Epithelial cell of proximal tubule (primary cell): ENCODE measurements around the gene SMAP2. TPM values are rescaled to one million over a fixed set of nuclear protein-coding genes. Genes with fewer than 3 reads are reported as not detected.

ENCODE experiments used
- DNase-seq: peaks from one replicate; pipeline ENCODE4 v3.0.0-alpha.2; 2011; ENCODE audit warnings: low read depth
- H3K4me3 ChIP-seq: 2 replicates; pipeline ENCODE4 v1.5.1; 2011; ENCODE audit warnings: low read depth, mild to moderate bottlenecking, low read length
- CTCF ChIP-seq: conservative IDR thresholded peaks from 2 replicates; pipeline ENCODE4 v1.5.1; 2012; ENCODE audit warnings: low read depth, mild to moderate bottlenecking, low read length
- total RNA-seq: library from RNA; depleted of rRNA; stranded (reverse); fragments of >200 nt; gene quantifications from 2 replicates; pipeline ENCODE4 v1.2.3, GENCODE V29; 2015

SMAP2 gene
- total RNA-seq, 1 donor from 2014 or later, result 4.9 TPM

GRCh38 chr1:40371707-40372258, 1.7 kb upstream of the SMAP2 start:
- TF ChIP-seq CTCF, result no peak
- no peak for DNase-seq
- H3K4me3 ChIP-seq, result no peak overlapping the region

DNA sequence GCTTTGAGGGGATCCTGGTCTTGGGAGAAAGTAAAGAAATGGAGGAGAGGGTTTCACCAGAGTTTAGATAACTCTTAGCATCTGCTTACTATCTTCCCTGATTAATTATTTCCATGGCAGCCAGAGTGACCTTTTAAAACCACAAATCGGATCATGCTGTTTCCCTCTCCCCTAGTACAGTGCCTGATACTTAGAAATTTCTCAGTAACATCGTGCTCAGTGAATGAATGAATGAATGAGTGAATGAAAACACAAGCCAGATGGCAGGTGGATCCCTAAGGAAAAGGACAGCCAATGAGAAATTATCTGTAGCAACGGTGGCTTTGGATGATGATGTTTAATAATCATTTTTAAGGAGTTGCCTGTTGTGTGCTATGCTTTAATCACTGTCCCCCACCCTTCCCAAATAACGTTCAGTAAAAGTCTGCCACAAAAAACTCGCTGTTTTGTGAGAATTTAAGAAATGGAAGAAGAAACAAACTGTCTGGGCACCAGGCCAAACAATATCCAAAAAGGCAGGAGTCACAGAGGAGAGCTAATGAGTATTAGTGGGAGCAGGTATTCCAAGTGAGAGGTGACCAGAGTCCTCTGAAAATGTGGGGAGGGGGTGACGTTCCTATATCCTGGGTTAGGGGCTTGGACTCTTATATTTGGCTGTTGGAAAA, 737 bp upstream of the SMAP2 start:
- DNase-seq, result no peak
- H3K4me3 ChIP-seq, result no peak overlapping the region
- TF ChIP-seq CTCF, result no peak

GRCh38 chr1:40377512-40377911, 4.0 kb downstream of the SMAP2 start:
- DNase-seq, result no peak
- no peak for TF ChIP-seq CTCF
- H3K4me3 ChIP-seq, result no peak overlapping the region

- H3K4me3 ChIP-seq, result no peak overlapping the region
- no peak for TF ChIP-seq CTCF
- no peak for DNase-seq
Observed at GRCh38 chr1:40379785-40380452, 6.4 kb downstream of the SMAP2 start.

DNA sequence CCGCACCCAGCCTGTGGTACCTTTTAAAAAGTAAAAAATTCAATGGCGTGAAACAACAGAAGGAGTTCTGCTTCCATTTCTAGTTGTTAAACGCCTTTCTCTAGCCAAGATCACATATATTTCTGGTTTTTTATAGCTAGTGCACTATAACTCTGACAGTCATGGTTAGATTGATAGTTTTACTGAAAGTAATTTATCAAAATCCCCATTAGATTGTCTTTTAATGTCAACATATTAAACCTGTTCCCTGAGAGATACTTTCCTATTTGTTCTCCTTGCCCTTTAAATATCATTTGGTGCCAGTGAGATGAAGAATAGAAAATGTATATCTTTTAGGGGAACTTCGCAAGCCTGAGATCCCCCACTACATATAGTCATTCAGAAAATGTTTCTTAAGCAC, 7.3 kb downstream of the SMAP2 start:
- no peak for DNase-seq
- H3K4me3 ChIP-seq, result no peak overlapping the region
- TF ChIP-seq CTCF, result no peak

DNA sequence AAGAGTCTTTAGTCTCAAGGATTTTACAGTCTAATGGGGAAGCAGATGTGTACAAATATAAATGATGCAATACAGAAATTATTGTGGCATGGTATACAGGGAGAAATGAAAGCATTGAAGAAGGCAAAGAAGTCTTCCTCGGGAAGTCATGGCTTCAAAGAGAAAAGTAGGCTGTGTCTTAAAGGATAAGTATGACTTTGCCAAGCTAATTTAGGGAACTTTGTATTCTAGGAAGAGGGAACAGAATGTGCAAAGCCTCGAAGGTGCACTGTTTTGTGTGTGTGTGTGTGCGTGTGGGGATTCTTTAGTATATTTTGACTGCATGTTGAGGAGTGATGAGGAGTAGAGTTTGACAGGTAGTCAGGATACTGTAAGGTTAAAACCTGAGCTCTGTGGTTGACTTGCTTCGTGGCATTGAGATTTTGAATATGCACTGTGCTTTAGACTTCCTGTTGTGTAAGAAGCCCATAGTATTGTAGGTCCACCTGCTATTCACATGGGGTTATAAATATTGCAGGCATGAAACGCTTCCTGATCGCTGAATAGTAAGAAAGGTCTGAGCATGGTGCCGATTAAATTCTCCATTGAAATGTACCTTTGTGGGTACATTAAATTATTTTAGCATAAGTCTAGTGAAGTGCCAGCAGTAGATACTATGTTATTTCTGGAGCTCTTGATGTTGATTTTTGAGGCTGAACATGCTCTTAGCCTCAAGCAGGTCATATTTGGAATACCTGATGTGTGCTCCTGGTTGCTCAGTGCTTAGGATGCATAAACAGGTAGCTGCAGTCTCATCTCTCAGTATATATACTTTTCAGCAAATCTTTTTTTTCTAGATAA, 8.0 kb downstream of the SMAP2 start:
- TF ChIP-seq CTCF, result no peak
- H3K4me3 ChIP-seq, result no peak overlapping the region

More for the DNA sequence above, 8.0 kb downstream of the SMAP2 start:
- DNase-seq, result no peak
